Parietal lobe (tissue), 2 donors: ENCODE results near the gene PRSS2. TPM values are rescaled to one million over a fixed set of nuclear protein-coding genes. Genes with fewer than 3 reads are reported as not detected.

Experiments used
- small RNA-seq: library from RNA; depleted of rRNA; stranded (forward); fragments of <200 nt; gene quantifications from one replicate; pipeline ENCODE3, GENCODE V24; 2014; ENCODE audit warnings: low replicate concordance
- total RNA-seq: library from RNA; depleted of rRNA; stranded (reverse); fragments of >200 nt; gene quantifications from one replicate; pipeline ENCODE4 v1.2.3, GENCODE V29; 2014

PRSS2 gene
- total RNA-seq, result not detected

GRCh38 chr7:142770661-142771352, at the start of gene PRSS2:
Gene PRSS2, plus strand, starts transcription at chr7:142770970. Its CDS starts 13 bp downstream, at chr7:142770983.

GRCh38 chr7:142749218-142749993, 21.4 kb upstream of the PRSS2 start, which contains the start of gene PRSS1:
Gene PRSS1, plus strand, starts transcription at chr7:142749472. Its CDS starts 13 bp downstream, at chr7:142749485.

Small RNAs within 50 kb of the gene (small RNA-seq; reads per million reads assigned to genes)
- gene TRBD1 (not detected), gene TRBJ1-1 (not detected), gene TRBJ1-2 (not detected), gene TRBJ1-3 (not detected), gene TRBJ1-4 (not detected), gene TRBJ1-5 (not detected), gene TRBJ1-6 (not detected), gene TRBJ2-1 (not detected), gene TRBJ2-2 (not detected), gene TRBJ2-2P (not detected), gene TRBJ2-3 (not detected), gene TRBJ2-4 (not detected), gene TRBJ2-5 (not detected), gene TRBJ2-6 (not detected), gene TRBJ2-7 (not detected)

Other genes starting within 250 kb of the PRSS2 start
- gene PRSS1, start 21.5 kb upstream of the PRSS2 start, total RNA-seq, result not detected
- gene EPHB6, start 84.1 kb downstream of the PRSS2 start, total RNA-seq, result 57.3 TPM
- 0.94 TPM for gene TRPV6, start 114.8 kb downstream of the PRSS2 start, total RNA-seq
- gene TRPV5, start 162.8 kb downstream of the PRSS2 start, total RNA-seq, result 0.31 TPM
- gene LLCFC1, start 168.5 kb downstream of the PRSS2 start, total RNA-seq, result not detected
- gene KEL, start 191.4 kb downstream of the PRSS2 start, total RNA-seq, result 3.8 TPM